ENCODE results near the gene LOXHD1. TPM values are rescaled to one million over a fixed set of nuclear protein-coding genes. Genes with fewer than 3 reads are reported as not detected.

The LOXHD1 gene
- total RNA-seq, 1 experiment from 2014 or later = not detected

DNA sequence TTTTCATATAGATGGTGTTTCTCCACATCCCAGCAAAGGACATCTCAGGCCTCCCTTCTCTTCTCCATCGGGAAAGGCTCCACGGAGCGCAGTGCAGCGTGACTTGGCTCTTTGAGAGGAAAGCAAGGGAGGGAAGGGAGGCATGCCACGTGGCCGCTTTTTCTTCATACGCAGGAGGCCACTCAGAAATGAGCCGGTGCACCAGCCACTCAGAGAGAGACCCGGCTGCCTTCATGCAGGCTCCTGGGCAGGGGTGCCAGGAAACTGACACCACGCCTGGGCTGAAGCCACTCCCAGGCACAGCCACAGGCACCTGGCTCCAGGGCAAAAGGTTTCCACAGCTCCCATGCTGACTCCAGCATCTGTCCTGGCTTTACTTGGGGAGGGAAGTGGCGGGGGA is 11.1 kb upstream of the LOXHD1 start:
- DNase-seq (ENCODE audit: low read depth, low spot score) (no peak), ATAC-seq (no peak)
- BruUV-seq (replicated peaks) = no TSS peak
- Histone ChIP-seq H3K4me1 (ENCODE audit: control insufficient read depth, insufficient read depth, low read length) (no peaks in the 10 kb centered on the region), H3K36me3 (ENCODE audit: control insufficient read depth, insufficient read depth, low read length) (no peaks in the 10 kb centered on the region), H3K27ac (ENCODE audit: low read length) (no peak overlapping the region), H3K4me3 (ENCODE audit: low read depth in 2 of 2, low read length in 2 of 2) (no peak overlapping the region), H3K27me3 (ENCODE audit: control insufficient read depth, insufficient read depth, low read length) (no peaks in the 10 kb centered on the region), H3K9me3 (ENCODE audit: control insufficient read depth, insufficient read depth, low read depth, low read length) (no peaks in the 10 kb centered on the region)
- ChIA-PET CTCF (no interaction called here), POLR2A (no interaction called here)
- TF ChIP-seq CTCF (IDR thresholded peaks at IDR 0.05) = no peak
- no peak for TF ChIP-seq SIN3A (IDR thresholded peaks at IDR 0.05; ENCODE audit: borderline replicate concordance, insufficient read depth, low read depth, low read length)
- TF ChIP-seq TCF7L2 (IDR thresholded peaks at IDR 0.05; ENCODE audit: low read depth, low read length) = no peak
- no peak for TF ChIP-seq POLR2AphosphoS5 (IDR thresholded peaks at IDR 0.05; ENCODE audit: low read depth, low read length)
- TF ChIP-seq, protein P1, sequence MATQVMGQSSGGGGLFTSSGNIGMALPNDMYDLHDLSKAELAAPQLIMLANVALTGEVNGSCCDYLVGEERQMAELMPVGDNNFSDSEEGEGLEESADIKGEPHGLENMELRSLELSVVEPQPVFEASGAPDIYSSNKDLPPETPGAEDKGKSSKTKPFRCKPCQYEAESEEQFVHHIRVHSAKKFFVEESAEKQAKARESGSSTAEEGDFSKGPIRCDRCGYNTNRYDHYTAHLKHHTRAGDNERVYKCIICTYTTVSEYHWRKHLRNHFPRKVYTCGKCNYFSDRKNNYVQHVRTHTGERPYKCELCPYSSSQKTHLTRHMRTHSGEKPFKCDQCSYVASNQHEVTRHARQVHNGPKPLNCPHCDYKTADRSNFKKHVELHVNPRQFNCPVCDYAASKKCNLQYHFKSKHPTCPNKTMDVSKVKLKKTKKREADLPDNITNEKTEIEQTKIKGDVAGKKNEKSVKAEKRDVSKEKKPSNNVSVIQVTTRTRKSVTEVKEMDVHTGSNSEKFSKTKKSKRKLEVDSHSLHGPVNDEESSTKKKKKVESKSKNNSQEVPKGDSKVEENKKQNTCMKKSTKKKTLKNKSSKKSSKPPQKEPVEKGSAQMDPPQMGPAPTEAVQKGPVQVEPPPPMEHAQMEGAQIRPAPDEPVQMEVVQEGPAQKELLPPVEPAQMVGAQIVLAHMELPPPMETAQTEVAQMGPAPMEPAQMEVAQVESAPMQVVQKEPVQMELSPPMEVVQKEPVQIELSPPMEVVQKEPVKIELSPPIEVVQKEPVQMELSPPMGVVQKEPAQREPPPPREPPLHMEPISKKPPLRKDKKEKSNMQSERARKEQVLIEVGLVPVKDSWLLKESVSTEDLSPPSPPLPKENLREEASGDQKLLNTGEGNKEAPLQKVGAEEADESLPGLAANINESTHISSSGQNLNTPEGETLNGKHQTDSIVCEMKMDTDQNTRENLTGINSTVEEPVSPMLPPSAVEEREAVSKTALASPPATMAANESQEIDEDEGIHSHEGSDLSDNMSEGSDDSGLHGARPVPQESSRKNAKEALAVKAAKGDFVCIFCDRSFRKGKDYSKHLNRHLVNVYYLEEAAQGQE (IDR thresholded peaks at IDR 0.05; ENCODE audit: insufficient read depth in 1 of 2, low read depth in 2 of 2, low read length in 1 of 2) = no peak
- intact Hi-C loops (cut with micrococcal nuclease; ENCODE audit: unreplicated experiment) (no loop called here), in situ Hi-C loops (cut with HindIII; ENCODE audit: low pct_unique_long_range_greater_than_20kb, low sequenced_read_pairs) (no loop called here)

DNA sequence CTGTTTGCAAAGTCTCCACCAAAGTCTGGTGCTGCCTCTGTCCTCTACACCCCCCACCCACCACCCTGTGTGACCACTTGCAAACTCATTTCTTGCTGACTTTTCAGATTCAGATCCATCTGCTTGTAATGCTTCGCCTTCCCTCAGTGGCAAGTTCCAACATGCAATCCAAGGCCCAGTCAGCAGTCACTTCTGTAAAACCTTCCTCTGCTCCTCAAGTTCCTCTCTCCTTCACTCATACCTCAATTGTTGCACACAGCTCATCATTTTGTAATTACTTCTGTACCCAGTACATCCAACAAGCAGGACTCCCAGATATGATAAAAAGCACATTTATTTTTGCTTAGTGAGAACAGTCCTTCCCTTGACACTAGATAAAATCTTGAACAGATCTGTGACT is 6.5 kb upstream of the LOXHD1 start:
- Histone ChIP-seq H3K4me3 (ENCODE audit: low read depth in 2 of 2, low read length in 2 of 2) (no peak overlapping the region), H3K36me3 (ENCODE audit: control insufficient read depth, insufficient read depth, low read length) (no peaks in the 10 kb centered on the region), H3K27me3 (ENCODE audit: control insufficient read depth, insufficient read depth, low read length) (no peaks in the 10 kb centered on the region), H3K9me3 (ENCODE audit: control insufficient read depth, insufficient read depth, low read depth, low read length) (no peaks in the 10 kb centered on the region), H3K4me1 (ENCODE audit: control insufficient read depth, insufficient read depth, low read length) (no peaks in the 10 kb centered on the region), H3K27ac (ENCODE audit: low read length) (no peak overlapping the region)
- no peak for ATAC-seq
- no TSS peak for BruUV-seq (replicated peaks)
- no peak for DNase-seq (ENCODE audit: low read depth, low spot score)
- POLR2A ChIA-PET = no interaction called here
- CTCF ChIA-PET = no interaction called here
- TF ChIP-seq CTCF (IDR thresholded peaks at IDR 0.05) (no peak), SIN3A (IDR thresholded peaks at IDR 0.05; ENCODE audit: borderline replicate concordance, insufficient read depth, low read depth, low read length) (no peak), POLR2AphosphoS5 (IDR thresholded peaks at IDR 0.05; ENCODE audit: low read depth, low read length) (no peak)
- in situ Hi-C loops (cut with HindIII; ENCODE audit: low pct_unique_long_range_greater_than_20kb, low sequenced_read_pairs) (no loop called here), intact Hi-C loops (cut with micrococcal nuclease; ENCODE audit: unreplicated experiment) (no loop called here)

Data from Panc1 (cell line).